Trophoblast cell (in vitro differentiated cells and primary cell): ENCODE measurements around the gene PGLYRP4.

ENCODE experiments used
- DNase-seq, 2 donors: peaks; one replicate each; pipeline ENCODE4 v3.0.0-alpha.2; 2016
- H2AFZ ChIP-seq: 2 replicates; pipeline ENCODE4 v1.6.1; 2013; ENCODE audit warnings: low read length, moderate library complexity, mild to moderate bottlenecking; ENCODE audit not compliant: insufficient read depth, poor library complexity
- H2AK5ac ChIP-seq: 2 replicates; pipeline ENCODE4 v1.6.1; 2013; ENCODE audit warnings: mild to moderate bottlenecking, low read length
- H2BK120ac ChIP-seq: 2 replicates; pipeline ENCODE4 v1.6.1; 2013; ENCODE audit warnings: low read length, mild to moderate bottlenecking, moderate library complexity; ENCODE audit not compliant: insufficient read depth, poor library complexity
- H2BK12ac ChIP-seq: 2 replicates; pipeline ENCODE4 v1.6.1; 2013; ENCODE audit warnings: mild to moderate bottlenecking, low read length, moderate library complexity
- H2BK5ac ChIP-seq: 2 replicates; pipeline ENCODE4 v1.6.1; 2013; ENCODE audit warnings: low read length, low read depth, moderate library complexity, mild to moderate bottlenecking; ENCODE audit not compliant: poor library complexity
- H3K14ac ChIP-seq: 2 replicates; pipeline ENCODE4 v1.6.1; 2013; ENCODE audit warnings: mild to moderate bottlenecking, low read length
- H3K18ac ChIP-seq: 2 replicates; pipeline ENCODE4 v1.6.1; 2013; ENCODE audit warnings: mild to moderate bottlenecking, low read length
- H3K23ac ChIP-seq: 2 replicates; pipeline ENCODE4 v1.6.1; 2013; ENCODE audit warnings: low read length
- H3K27ac ChIP-seq: 2 replicates; pipeline ENCODE4 v1.5.1; 2013; ENCODE audit warnings: low read depth, mild to moderate bottlenecking, inconsistent platforms, low read length, moderate library complexity
- H3K27me3 ChIP-seq: 2 replicates; pipeline ENCODE4 v1.6.1; 2013; ENCODE audit warnings: inconsistent platforms, mild to moderate bottlenecking, low read length, moderate library complexity; ENCODE audit not compliant: insufficient read depth
- H3K36me3 ChIP-seq, 2 experiments: 1 replicate in 1 of 2; 2 replicates in 1 of 2; pipeline ENCODE4 v1.6.1; 2013; ENCODE audit warnings: low read length in 2 of 2, mild to moderate bottlenecking in 2 of 2, moderate library complexity in 1 of 2; ENCODE audit not compliant: insufficient read depth in 2 of 2, control insufficient read depth in 1 of 2
- H3K4ac ChIP-seq: 2 replicates; pipeline ENCODE4 v1.6.1; 2013; ENCODE audit warnings: low read depth, mild to moderate bottlenecking, low read length, moderate library complexity
- H3K4me1 ChIP-seq, 2 experiments: 1 replicate in 1 of 2; 2 replicates in 1 of 2; pipeline ENCODE4 v1.6.1; 2013; ENCODE audit warnings: low read length in 2 of 2, mild to moderate bottlenecking in 2 of 2, moderate library complexity in 1 of 2; ENCODE audit not compliant: insufficient read depth in 2 of 2, control insufficient read depth in 1 of 2
- H3K4me2 ChIP-seq: 2 replicates; pipeline ENCODE4 v1.6.1; 2013; ENCODE audit warnings: inconsistent platforms, mild to moderate bottlenecking, low read length, moderate library complexity
- H3K4me3 ChIP-seq: 2 replicates; pipeline ENCODE4 v1.5.1; 2013; ENCODE audit warnings: mild to moderate bottlenecking, low read depth, low read length, inconsistent platforms
- H3K79me1 ChIP-seq: one replicate; pipeline ENCODE4 v1.6.1; 2013; ENCODE audit warnings: low read length
- H3K79me2 ChIP-seq: 2 replicates; pipeline ENCODE4 v1.6.1; 2013; ENCODE audit warnings: low read length, mild to moderate bottlenecking; ENCODE audit not compliant: control insufficient read depth, insufficient read depth, poor library complexity
- H3K9ac ChIP-seq: 2 replicates; pipeline ENCODE4 v1.6.1; 2013; ENCODE audit warnings: mild to moderate bottlenecking, low read length
- H3K9me3 ChIP-seq: 2 replicates; pipeline ENCODE4 v1.6.1; 2013; ENCODE audit warnings: low read depth, mild to moderate bottlenecking, control low read depth, inconsistent platforms, low read length; ENCODE audit not compliant: insufficient read depth
- H4K12ac ChIP-seq: 2 replicates; pipeline ENCODE4 v1.6.1; 2013; ENCODE audit warnings: low read depth, mild to moderate bottlenecking, low read length, moderate library complexity
- H4K8ac ChIP-seq: 2 replicates; pipeline ENCODE4 v1.6.1; 2013; ENCODE audit warnings: low read depth, mild to moderate bottlenecking, low read length, moderate library complexity
- H4K91ac ChIP-seq: one replicate; pipeline ENCODE4 v1.6.1; 2013; ENCODE audit warnings: low read depth, mild to moderate bottlenecking, low read length, moderate library complexity
- WGBS: extraction: QIAGEN DNeasy Blood & Tissue Kit; methylation state at CpG from one replicate; pipeline ENCODE4 v1.1.7; 2013; ENCODE audit warnings: missing lambda C conversion rate; ENCODE audit not compliant: insufficient read length, insufficient coverage; ENCODE audit errors: extremely low coverage; 5-methylcytosine and 5-hydroxymethylcytosine counted together

The PGLYRP4 gene

GRCh38 chr1:153358691-153358975 is 10.0 kb upstream of the PGLYRP4 start:
- no peak overlapping the region for H4K91ac ChIP-seq
- no peaks in the 10 kb centered on the region for H3K79me1 ChIP-seq
- H3K9ac ChIP-seq, result no peak overlapping the region
- no CpG with 5 or more reads among the region's 3 CpGs for WGBS
- no peak overlapping the region for H3K14ac ChIP-seq
- H2BK120ac ChIP-seq, result no peak overlapping the region
- peaks cover 8 to 11% of the 10 kb centered on the region in 2 experiments for H3K4me1 ChIP-seq
- H3K79me2 ChIP-seq, result no peaks in the 10 kb centered on the region
- no peak overlapping the region for H3K23ac ChIP-seq
- no peak overlapping the region for H2BK12ac ChIP-seq
- H3K4ac ChIP-seq, result no peak overlapping the region
- no peak overlapping the region for H4K12ac ChIP-seq
- H3K27me3 ChIP-seq, result no peaks in the 10 kb centered on the region
- H3K4me3 ChIP-seq, result no peak overlapping the region
- H4K8ac ChIP-seq, result no peak overlapping the region
- no peak overlapping the region for H2AK5ac ChIP-seq
- no peak overlapping the region for H2AFZ ChIP-seq
- H3K18ac ChIP-seq, result no peak overlapping the region
- no peak overlapping the region for H2BK5ac ChIP-seq
- no peaks in the 10 kb centered on the region for H3K9me3 ChIP-seq
- no peak overlapping the region for H3K27ac ChIP-seq
- H3K36me3 ChIP-seq, result no peaks in the 10 kb centered on the region
- DNase-seq, result no peak
- no peak overlapping the region for H3K4me2 ChIP-seq

GRCh38 chr1:153357853-153358690 is 9.4 kb upstream of the PGLYRP4 start, which contains the start of gene S100A9:
Gene S100A9 (plus strand): TSS chr1:153357854. CDS start chr1:153358284, 430 bp downstream.
- H2AK5ac ChIP-seq, result no peak within 1 kb of the TSS
- H2BK120ac ChIP-seq, result no peak within 1 kb of the TSS
- H3K27me3 ChIP-seq, result no peaks in the 10 kb centered on the region
- peak within 1 kb of the TSS; percentile 10 for H4K91ac ChIP-seq
- H3K79me1 ChIP-seq, result no peaks in the 10 kb centered on the region
- no peaks in the 10 kb centered on the region for H3K79me2 ChIP-seq
- H3K9ac ChIP-seq, result no peak within 1 kb of the TSS
- no peak within 1 kb of the TSS for H2AFZ ChIP-seq
- DNase-seq, result no peak
- H3K4me1 ChIP-seq, result peaks cover 5 to 7% of the 10 kb centered on the region in 2 experiments
- no peak within 1 kb of the TSS for H3K23ac ChIP-seq
- H3K18ac ChIP-seq, result no peak within 1 kb of the TSS
- H4K12ac ChIP-seq, result no peak within 1 kb of the TSS
- H3K4me3 ChIP-seq, result no peak within 1 kb of the TSS
- no CpG with 5 or more reads among the region's 11 CpGs for WGBS
- H2BK5ac ChIP-seq, result no peak within 1 kb of the TSS
- H3K4ac ChIP-seq, result no peak within 1 kb of the TSS
- H3K27ac ChIP-seq, result no peak within 1 kb of the TSS
- no peak within 1 kb of the TSS for H4K8ac ChIP-seq
- peak within 1 kb of the TSS; percentile 2 for H2BK12ac ChIP-seq
- H3K14ac ChIP-seq, result no peak within 1 kb of the TSS
- no peaks in the 10 kb centered on the region for H3K9me3 ChIP-seq
- H3K4me2 ChIP-seq, result no peak within 1 kb of the TSS
- H3K36me3 ChIP-seq, result no peaks in the 10 kb centered on the region

- Histone ChIP-seq H3K79me2 (no peaks in the 10 kb centered on the region), H2AK5ac (no peak overlapping the region), H3K23ac (no peak overlapping the region), H3K36me3 (no peaks in the 10 kb centered on the region), H4K12ac (no peak overlapping the region), H3K4me1 (peaks cover 5 to 7% of the 10 kb centered on the region in 2 experiments), H3K4ac (no peak overlapping the region), H2BK12ac (peak overlapping the region; percentile 2), H2BK5ac (no peak overlapping the region), H3K79me1 (no peaks in the 10 kb centered on the region), H3K4me2 (no peak overlapping the region), H3K27ac (no peak overlapping the region), H4K8ac (no peak overlapping the region), H3K9ac (no peak overlapping the region), H2BK120ac (no peak overlapping the region), H3K9me3 (no peaks in the 10 kb centered on the region), H3K14ac (no peak overlapping the region), H3K18ac (no peak overlapping the region), H2AFZ (no peak overlapping the region), H3K27me3 (no peaks in the 10 kb centered on the region), H3K4me3 (no peak overlapping the region), H4K91ac (peak overlapping the region; percentile 4)
- peak; percentile 88 to 90 for DNase-seq
- no CpG with 5 or more reads among the region's 10 CpGs for WGBS
These were observed 8.6 kb upstream of the PGLYRP4 start for GRCh38 chr1:153357076-153357852.

GRCh38 chr1:153356392-153357075 is 7.9 kb upstream of the PGLYRP4 start:
- no peak overlapping the region for H2BK120ac ChIP-seq
- WGBS, result no CpG with 5 or more reads among the region's 8 CpGs
- no peak overlapping the region for H2AK5ac ChIP-seq
- H3K4me2 ChIP-seq, result no peak overlapping the region
- H3K4ac ChIP-seq, result no peak overlapping the region
- no peaks in the 10 kb centered on the region for H3K27me3 ChIP-seq
- peaks cover 5 to 7% of the 10 kb centered on the region in 2 experiments for H3K4me1 ChIP-seq
- DNase-seq, result no peak
- H2AFZ ChIP-seq, result no peak overlapping the region
- no peak overlapping the region for H3K18ac ChIP-seq
- H3K4me3 ChIP-seq, result no peak overlapping the region
- H3K27ac ChIP-seq, result no peak overlapping the region
- no peak overlapping the region for H4K8ac ChIP-seq
- no peaks in the 10 kb centered on the region for H3K36me3 ChIP-seq
- no peak overlapping the region for H3K9ac ChIP-seq
- no peak overlapping the region for H4K12ac ChIP-seq
- no peaks in the 10 kb centered on the region for H3K79me2 ChIP-seq
- no peaks in the 10 kb centered on the region for H3K79me1 ChIP-seq
- no peak overlapping the region for H3K14ac ChIP-seq
- no peak overlapping the region for H2BK12ac ChIP-seq
- no peak overlapping the region for H2BK5ac ChIP-seq
- no peaks in the 10 kb centered on the region for H3K9me3 ChIP-seq
- H3K23ac ChIP-seq, result no peak overlapping the region
- H4K91ac ChIP-seq, result peak overlapping the region; percentile 10
